Left ventricle myocardium inferior (tissue), 1 donor: ENCODE results near the gene CDK16. TPM values are rescaled to one million over a fixed set of nuclear protein-coding genes. Genes with fewer than 3 reads are reported as not detected.

Experiments
- DNase-seq: peaks from one replicate; pipeline ENCODE4 v3.0.0-alpha.2; 2020
- H3K27ac ChIP-seq: fragments of 200-600 bp; replicated peaks from 2 replicates; pipeline ENCODE4 v1.8.0; 2021
- H3K27me3 ChIP-seq: fragments of 200-600 bp; 2 replicates; pipeline ENCODE4 v1.8.0; 2021; ENCODE audit warnings: low read depth
- H3K36me3 ChIP-seq: fragments of 200-600 bp; 2 replicates; pipeline ENCODE4 v1.8.0; 2021
- H3K4me1 ChIP-seq: fragments of 200-600 bp; 2 replicates; pipeline ENCODE4 v1.8.0; 2021
- H3K4me3 ChIP-seq: fragments of 200-600 bp; 2 replicates; pipeline ENCODE4 v1.8.0; 2021; ENCODE audit warnings: mild to moderate bottlenecking, moderate library complexity
- H3K9me3 ChIP-seq: fragments of 200-600 bp; replicated peaks from 2 replicates; pipeline ENCODE4 v1.8.0; 2021
- intact Hi-C: fragments of 100-400 bp; cut with micrococcal nuclease; formaldehyde crosslinking; loops from one replicate; pipeline ENCODE4 v1.11.0; 2022
- long read RNA-seq: library from polyadenylated mRNA; unstranded; transcript quantifications from one replicate; pipeline ENCODE4 v2.0.0, GENCODE V29; 2021
- total RNA-seq: library from RNA; stranded (reverse); fragmentation: NEBNext Ultra II Directional; extraction: Animal tissue kit (Norgen Biotek cat#: 25700); gene quantifications from one replicate; pipeline ENCODE4 v1.2.1, GENCODE V29; 2021
- TF ChIP-seq, protein P1 (sequence below): fragments of 200-600 bp; IDR thresholded peaks from 2 replicates; pipeline ENCODE4 v1.8.0; 2021; ENCODE audit warnings: antibody characterized with exemption, mild to moderate bottlenecking, borderline replicate concordance
- donor health status: DM: no; HTN: yes; CAD: no; lungs with severe emphysema.

The CDK16 gene
- 120 TPM for total RNA-seq
- long read RNA-seq, transcript CDK16-202 (16 exons, 3,144 nt), result major isoform, 205 of 315 reads
- long read RNA-seq, transcript CDK16-204 (16 exons, 3,158 nt), result minor isoform, 6 of 315 reads
- long read RNA-seq, partial matches to known transcripts, result 40 of 315 reads
- long read RNA-seq, other reads (novel, unspliced or antisense), result 63 of 315 reads

DNA sequence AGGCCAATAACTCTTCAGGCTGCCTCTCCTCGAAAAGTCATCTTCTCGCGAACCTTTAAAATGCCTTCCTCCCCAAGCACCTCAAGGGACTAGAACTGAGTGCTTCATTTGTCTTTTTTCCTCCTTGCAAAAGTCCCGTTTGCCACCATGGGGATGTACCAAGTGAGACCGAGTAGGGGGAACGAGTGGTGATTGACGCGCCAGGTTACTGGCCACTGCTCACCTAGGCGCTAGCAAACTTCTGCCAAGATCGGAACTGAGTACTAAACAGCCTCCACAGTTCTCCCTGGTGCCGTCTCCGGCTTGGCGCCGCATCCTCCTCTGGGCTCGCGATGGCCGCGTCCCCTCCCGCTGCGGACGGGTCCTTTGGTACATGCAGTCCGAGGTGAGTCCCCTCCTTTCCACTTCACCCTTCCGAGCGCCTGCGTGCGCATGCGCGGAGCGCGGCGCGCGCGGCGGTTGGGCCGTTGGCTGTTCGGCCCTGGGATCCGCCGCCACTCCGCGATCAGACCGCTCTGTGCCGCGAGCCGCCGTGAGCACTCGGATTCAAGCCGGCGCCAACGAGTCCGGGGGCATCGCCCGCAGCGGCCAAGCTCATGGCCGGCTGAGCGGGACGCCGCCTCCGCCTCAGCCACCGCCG, at the start of gene CDK16:
Gene CDK16, plus strand, starts transcription at position 402 of the 640 bp plus-strand sequence. CDS start 4,877 bp downstream, outside the sequence.
- intact Hi-C loops, result no loop called here
- Histone ChIP-seq H3K27ac (peak within 1 kb of the TSS; percentile 98), H3K27me3 (no peaks in the 10 kb centered on the region), H3K9me3 (no peaks in the 10 kb centered on the region), H3K4me1 (peaks cover 37% of the 10 kb centered on the region), H3K36me3 (peaks cover 21% of the 10 kb centered on the region), H3K4me3 (peak within 1 kb of the TSS; percentile 83)
- DNase-seq, result peak; percentile 70
- TF ChIP-seq, protein P1, sequence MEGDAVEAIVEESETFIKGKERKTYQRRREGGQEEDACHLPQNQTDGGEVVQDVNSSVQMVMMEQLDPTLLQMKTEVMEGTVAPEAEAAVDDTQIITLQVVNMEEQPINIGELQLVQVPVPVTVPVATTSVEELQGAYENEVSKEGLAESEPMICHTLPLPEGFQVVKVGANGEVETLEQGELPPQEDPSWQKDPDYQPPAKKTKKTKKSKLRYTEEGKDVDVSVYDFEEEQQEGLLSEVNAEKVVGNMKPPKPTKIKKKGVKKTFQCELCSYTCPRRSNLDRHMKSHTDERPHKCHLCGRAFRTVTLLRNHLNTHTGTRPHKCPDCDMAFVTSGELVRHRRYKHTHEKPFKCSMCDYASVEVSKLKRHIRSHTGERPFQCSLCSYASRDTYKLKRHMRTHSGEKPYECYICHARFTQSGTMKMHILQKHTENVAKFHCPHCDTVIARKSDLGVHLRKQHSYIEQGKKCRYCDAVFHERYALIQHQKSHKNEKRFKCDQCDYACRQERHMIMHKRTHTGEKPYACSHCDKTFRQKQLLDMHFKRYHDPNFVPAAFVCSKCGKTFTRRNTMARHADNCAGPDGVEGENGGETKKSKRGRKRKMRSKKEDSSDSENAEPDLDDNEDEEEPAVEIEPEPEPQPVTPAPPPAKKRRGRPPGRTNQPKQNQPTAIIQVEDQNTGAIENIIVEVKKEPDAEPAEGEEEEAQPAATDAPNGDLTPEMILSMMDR, result no peak

GRCh38 chrX:47169273-47169672, 49.2 kb upstream of the CDK16 start:
- Histone ChIP-seq H3K27ac (no peak overlapping the region), H3K9me3 (no peaks in the 10 kb centered on the region), H3K4me3 (no peak overlapping the region), H3K4me1 (peaks cover 14% of the 10 kb centered on the region), H3K27me3 (no peaks in the 10 kb centered on the region), H3K36me3 (peaks cover 16% of the 10 kb centered on the region)
- DNase-seq, result no peak
- intact Hi-C loops, result no loop called here
- TF ChIP-seq, protein P1, result no peak

- Histone ChIP-seq H3K27ac (no peak overlapping the region), H3K4me1 (peaks cover 14% of the 10 kb centered on the region), H3K36me3 (peaks cover 18% of the 10 kb centered on the region), H3K27me3 (no peaks in the 10 kb centered on the region), H3K9me3 (no peaks in the 10 kb centered on the region), H3K4me3 (no peak overlapping the region)
- intact Hi-C loops, result no loop called here
- DNase-seq, result peak; percentile 47
- TF ChIP-seq, protein P1, result no peak
These were observed 48.6 kb upstream of the CDK16 start for GRCh38 chrX:47169726-47170515.

GRCh38 chrX:47170861-47171692, 47.4 kb upstream of the CDK16 start:
- no peak for DNase-seq
- peaks cover 14% of the 10 kb centered on the region for H3K4me1 ChIP-seq
- H3K27ac ChIP-seq, result no peak overlapping the region
- intact Hi-C loops, result no loop called here
- no peak overlapping the region for H3K4me3 ChIP-seq
- TF ChIP-seq, protein P1, result no peak
- no peaks in the 10 kb centered on the region for H3K9me3 ChIP-seq
- peaks cover 18% of the 10 kb centered on the region for H3K36me3 ChIP-seq
- no peaks in the 10 kb centered on the region for H3K27me3 ChIP-seq

GRCh38 chrX:47171996-47172395, 46.5 kb upstream of the CDK16 start:
- Histone ChIP-seq H3K36me3 (peaks cover 26% of the 10 kb centered on the region), H3K4me1 (peaks cover 14% of the 10 kb centered on the region), H3K4me3 (no peak overlapping the region), H3K9me3 (no peaks in the 10 kb centered on the region), H3K27me3 (no peaks in the 10 kb centered on the region), H3K27ac (no peak overlapping the region)
- TF ChIP-seq, protein P1, result no peak
- intact Hi-C loops, result no loop called here
- no peak for DNase-seq
